H1 (cell line): ENCODE data around the gene B3GLCT.

ENCODE experiments used
- POLR2A ChIP-seq, 2 experiments: IDR thresholded peaks; 1 replicate in 1 of 2; 2 replicates in 1 of 2; pipeline ENCODE4 v1.6.1; 2011; ENCODE audit warnings: low read depth in 2 of 2, low read length in 2 of 2, mild to moderate bottlenecking in 2 of 2; ENCODE audit errors: control extremely low read depth in 1 of 2
- POLR2AphosphoS5 ChIP-seq: IDR thresholded peaks from 2 replicates; pipeline ENCODE4 v1.6.1; 2011; ENCODE audit warnings: low read depth, low read length
- TF ChIP-seq, protein P1 (sequence below), 3 experiments: IDR thresholded peaks; 1 replicate in 2 of 3; 2 replicates in 1 of 3; pipeline versions ENCODE4 v1.5.1 to v1.6.1; 2011; ENCODE audit warnings: low read length in 3 of 3, mild to moderate bottlenecking in 3 of 3, inconsistent platforms in 2 of 3, low read depth in 1 of 3, moderate library complexity in 1 of 3; ENCODE audit not compliant: insufficient read depth in 1 of 3; ENCODE audit errors: control extremely low read depth in 1 of 3

DNA sequence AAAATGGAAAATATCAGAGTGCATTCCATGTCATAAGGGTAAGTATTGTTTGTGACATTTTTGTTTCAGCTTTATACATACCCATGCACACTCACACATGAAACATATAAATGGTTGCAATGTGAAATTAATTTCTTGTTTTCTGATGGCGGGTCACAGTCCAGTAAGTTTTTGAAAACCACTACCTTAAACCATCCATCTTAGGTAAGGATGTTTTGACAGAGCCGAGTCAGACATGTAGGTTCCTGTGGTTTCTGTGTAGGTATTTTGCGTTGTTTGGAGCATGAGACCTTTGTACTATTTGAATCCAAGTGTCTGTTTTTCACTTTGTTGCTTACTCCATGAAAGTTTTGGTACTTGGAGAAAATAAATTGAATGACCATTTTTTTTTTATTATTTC is 121.7 kb downstream of the B3GLCT start:
- no peak for TF ChIP-seq POLR2A (IDR thresholded peaks at IDR 0.05; ENCODE audit: control extremely low read depth in 1 of 2, low read depth in 2 of 2, low read length in 2 of 2)
- TF ChIP-seq, protein P1, sequence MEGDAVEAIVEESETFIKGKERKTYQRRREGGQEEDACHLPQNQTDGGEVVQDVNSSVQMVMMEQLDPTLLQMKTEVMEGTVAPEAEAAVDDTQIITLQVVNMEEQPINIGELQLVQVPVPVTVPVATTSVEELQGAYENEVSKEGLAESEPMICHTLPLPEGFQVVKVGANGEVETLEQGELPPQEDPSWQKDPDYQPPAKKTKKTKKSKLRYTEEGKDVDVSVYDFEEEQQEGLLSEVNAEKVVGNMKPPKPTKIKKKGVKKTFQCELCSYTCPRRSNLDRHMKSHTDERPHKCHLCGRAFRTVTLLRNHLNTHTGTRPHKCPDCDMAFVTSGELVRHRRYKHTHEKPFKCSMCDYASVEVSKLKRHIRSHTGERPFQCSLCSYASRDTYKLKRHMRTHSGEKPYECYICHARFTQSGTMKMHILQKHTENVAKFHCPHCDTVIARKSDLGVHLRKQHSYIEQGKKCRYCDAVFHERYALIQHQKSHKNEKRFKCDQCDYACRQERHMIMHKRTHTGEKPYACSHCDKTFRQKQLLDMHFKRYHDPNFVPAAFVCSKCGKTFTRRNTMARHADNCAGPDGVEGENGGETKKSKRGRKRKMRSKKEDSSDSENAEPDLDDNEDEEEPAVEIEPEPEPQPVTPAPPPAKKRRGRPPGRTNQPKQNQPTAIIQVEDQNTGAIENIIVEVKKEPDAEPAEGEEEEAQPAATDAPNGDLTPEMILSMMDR (IDR thresholded peaks at IDR 0.05; ENCODE audit: control extremely low read depth in 1 of 3, insufficient read depth in 1 of 3, low read depth in 1 of 3, low read length in 3 of 3), result no peak
- no peak for TF ChIP-seq POLR2AphosphoS5
